Measurements from ENCODE around the gene TYW1. TPM values are rescaled to one million over a fixed set of nuclear protein-coding genes. Genes with fewer than 3 reads are reported as not detected.
"Not testable (repeated sequence)": the region's sequence is repeated elsewhere in the genome, so short reads cannot be mapped to it uniquely, and the experiment has no call there.

The TYW1 gene
- total RNA-seq, 1 donor from 2014 or later = 10.0 TPM

GRCh38 chr7:67100038-67100437 is 103.4 kb downstream of the TYW1 start:
- DNase-seq; ATAC-seq (ENCODE audit: poor library complexity); intact Hi-C loops (cut with DNase I): not testable (repeated sequence)

- DNase-seq (no peak), ATAC-seq (ENCODE audit: poor library complexity) (peak; percentile 54)
- intact Hi-C loops (cut with DNase I) = no loop called here
Observed at GRCh38 chr7:67100956-67101361, 104.3 kb downstream of the TYW1 start.

GRCh38 chr7:67104937-67105336 is 108.3 kb downstream of the TYW1 start:
- intact Hi-C loops (cut with DNase I); ATAC-seq (ENCODE audit: poor library complexity); DNase-seq: not testable (repeated sequence)

GRCh38 chr7:67105377-67105776 is 108.7 kb downstream of the TYW1 start:
- ATAC-seq (ENCODE audit: poor library complexity) = no peak

GRCh38 chr7:67106255-67106654 is 109.6 kb downstream of the TYW1 start:
- DNase-seq; intact Hi-C loops (cut with DNase I); ATAC-seq (ENCODE audit: poor library complexity): not testable (repeated sequence)

More at GRCh38 chr7:67105377-67105776, 108.7 kb downstream of the TYW1 start:
- DNase-seq = no peak
- intact Hi-C loops (cut with DNase I) = no loop called here

- ATAC-seq (ENCODE audit: poor library complexity); intact Hi-C loops (cut with DNase I): not testable (repeated sequence)
Observed at GRCh38 chr7:67111342-67111741, 114.7 kb downstream of the TYW1 start.

GRCh38 chr7:67114483-67115246 is 118.0 kb downstream of the TYW1 start:
- peak; percentile 29 for ATAC-seq (ENCODE audit: poor library complexity)
- DNase-seq; intact Hi-C loops (cut with DNase I): not testable (repeated sequence)

More at GRCh38 chr7:67111342-67111741, 114.7 kb downstream of the TYW1 start:
- not testable (repeated sequence) for DNase-seq

GRCh38 chr7:67120491-67120890 is 123.9 kb downstream of the TYW1 start:
- intact Hi-C loops (cut with DNase I); DNase-seq; ATAC-seq (ENCODE audit: poor library complexity): not testable (repeated sequence)

GRCh38 chr7:67128257-67128656 is 131.6 kb downstream of the TYW1 start:
- DNase-seq; ATAC-seq (ENCODE audit: poor library complexity); intact Hi-C loops (cut with DNase I): not testable (repeated sequence)

GRCh38 chr7:67130766-67131165 is 134.1 kb downstream of the TYW1 start:
- DNase-seq; ATAC-seq (ENCODE audit: poor library complexity); intact Hi-C loops (cut with DNase I): not testable (repeated sequence)

GRCh38 chr7:67134912-67135311 is 138.3 kb downstream of the TYW1 start:
- DNase-seq; intact Hi-C loops (cut with DNase I); ATAC-seq (ENCODE audit: poor library complexity): not testable (repeated sequence)

GRCh38 chr7:67135617-67136486 is 139.2 kb downstream of the TYW1 start:
- intact Hi-C loops (cut with DNase I) = not testable (repeated sequence)
- ATAC-seq (ENCODE audit: poor library complexity) = peak; percentile 79

GRCh38 chr7:67137489-67137888 is 140.9 kb downstream of the TYW1 start:
- ATAC-seq (ENCODE audit: poor library complexity); intact Hi-C loops (cut with DNase I): not testable (repeated sequence)

More at GRCh38 chr7:67135617-67136486, 139.2 kb downstream of the TYW1 start:
- DNase-seq = not testable (repeated sequence)

GRCh38 chr7:67139876-67140275 is 143.2 kb downstream of the TYW1 start:
- intact Hi-C loops (cut with DNase I); ATAC-seq (ENCODE audit: poor library complexity); DNase-seq: not testable (repeated sequence)

More at GRCh38 chr7:67137489-67137888, 140.9 kb downstream of the TYW1 start:
- not testable (repeated sequence) for DNase-seq

GRCh38 chr7:67141001-67141400 is 144.4 kb downstream of the TYW1 start:
- intact Hi-C loops (cut with DNase I); DNase-seq; ATAC-seq (ENCODE audit: poor library complexity): not testable (repeated sequence)

GRCh38 chr7:67143091-67143786 is 146.6 kb downstream of the TYW1 start:
- ATAC-seq (ENCODE audit: poor library complexity) = peak; percentile 60
- intact Hi-C loops (cut with DNase I) = not testable (repeated sequence)

GRCh38 chr7:67145581-67146193 is 149.1 kb downstream of the TYW1 start:
- ATAC-seq (ENCODE audit: poor library complexity); intact Hi-C loops (cut with DNase I); DNase-seq: not testable (repeated sequence)

More at GRCh38 chr7:67143091-67143786, 146.6 kb downstream of the TYW1 start:
- not testable (repeated sequence) for DNase-seq

- DNase-seq; ATAC-seq (ENCODE audit: poor library complexity); intact Hi-C loops (cut with DNase I): not testable (repeated sequence)
Observed at GRCh38 chr7:67149131-67149530, 152.5 kb downstream of the TYW1 start.

All from Right ventricle myocardium superior (tissue), 1 donor.